Activated naive CD4-positive, alpha-beta T cell (primary cell): ENCODE data around the gene TMEM219.
"Not testable (repeated sequence)": the region's sequence is repeated elsewhere in the genome, so short reads cannot be mapped to it uniquely, and the experiment has no call there.

Experiments
- DNase-seq, 4 experiments: peaks; one replicate each; lab custom pipeline; 2025; lab: John Stamatoyannopoulos, UW

Gene TMEM219

GRCh38 chr16:29951625-29952365 is 10.1 kb upstream of the TMEM219 start:
- DNase-seq, result no peak

GRCh38 chr16:29958756-29959155 is 3.1 kb upstream of the TMEM219 start:
- DNase-seq, result no peak

- no peak for DNase-seq
These were observed 2.6 kb upstream of the TMEM219 start for GRCh38 chr16:29959293-29959692.

GRCh38 chr16:29959821-29960220 is 2.1 kb upstream of the TMEM219 start:
- DNase-seq, result not testable (repeated sequence)

- DNase-seq, result no peak
These were observed 776 bp upstream of the TMEM219 start for GRCh38 chr16:29961127-29961478.

GRCh38 chr16:29962344-29962994 is 590 bp downstream of the TMEM219 start:
- no peak for DNase-seq

GRCh38 chr16:29963021-29963743 is 1.3 kb downstream of the TMEM219 start:
- no peak for DNase-seq

GRCh38 chr16:29968205-29968604 is 6.3 kb downstream of the TMEM219 start:
- no peak for DNase-seq

- no peak for DNase-seq
These were observed 9.4 kb downstream of the TMEM219 start for GRCh38 chr16:29971304-29971703.

GRCh38 chr16:29972500-29972899 is 10.6 kb downstream of the TMEM219 start:
- no peak for DNase-seq

- DNase-seq, result no peak
These were observed 11.1 kb downstream of the TMEM219 start for GRCh38 chr16:29972992-29973383.

GRCh38 chr16:29973384-29974246 is 11.7 kb downstream of the TMEM219 start, which contains the start of gene TAOK2:
Gene TAOK2 (plus strand): TSS chr16:29973868. CDS start chr16:29977773, 3,905 bp downstream.
- peak; percentile 78 to 91 (median 84) for DNase-seq

GRCh38 chr16:29974291-29975133 is 12.6 kb downstream of the TMEM219 start:
- no peak for DNase-seq

GRCh38 chr16:29975134-29975538 is 13.3 kb downstream of the TMEM219 start:
- DNase-seq, result no peak

- DNase-seq, result no peak
These were observed 14.1 kb downstream of the TMEM219 start for GRCh38 chr16:29975811-29976511.

GRCh38 chr16:29977063-29977825 is 15.4 kb downstream of the TMEM219 start:
- DNase-seq, result no peak

- DNase-seq, result no peak
These were observed 16.2 kb downstream of the TMEM219 start for GRCh38 chr16:29978081-29978480.

GRCh38 chr16:29978564-29979270 is 16.8 kb downstream of the TMEM219 start:
- no peak for DNase-seq
